Measurements from ENCODE around the gene CRTAC1.

CRTAC1 gene

GRCh38 chr10:97820096-97820704 lies 210.2 kb downstream of the CRTAC1 start:
- TF ChIP-seq, protein P1, sequence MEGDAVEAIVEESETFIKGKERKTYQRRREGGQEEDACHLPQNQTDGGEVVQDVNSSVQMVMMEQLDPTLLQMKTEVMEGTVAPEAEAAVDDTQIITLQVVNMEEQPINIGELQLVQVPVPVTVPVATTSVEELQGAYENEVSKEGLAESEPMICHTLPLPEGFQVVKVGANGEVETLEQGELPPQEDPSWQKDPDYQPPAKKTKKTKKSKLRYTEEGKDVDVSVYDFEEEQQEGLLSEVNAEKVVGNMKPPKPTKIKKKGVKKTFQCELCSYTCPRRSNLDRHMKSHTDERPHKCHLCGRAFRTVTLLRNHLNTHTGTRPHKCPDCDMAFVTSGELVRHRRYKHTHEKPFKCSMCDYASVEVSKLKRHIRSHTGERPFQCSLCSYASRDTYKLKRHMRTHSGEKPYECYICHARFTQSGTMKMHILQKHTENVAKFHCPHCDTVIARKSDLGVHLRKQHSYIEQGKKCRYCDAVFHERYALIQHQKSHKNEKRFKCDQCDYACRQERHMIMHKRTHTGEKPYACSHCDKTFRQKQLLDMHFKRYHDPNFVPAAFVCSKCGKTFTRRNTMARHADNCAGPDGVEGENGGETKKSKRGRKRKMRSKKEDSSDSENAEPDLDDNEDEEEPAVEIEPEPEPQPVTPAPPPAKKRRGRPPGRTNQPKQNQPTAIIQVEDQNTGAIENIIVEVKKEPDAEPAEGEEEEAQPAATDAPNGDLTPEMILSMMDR (conservative IDR thresholded peaks at IDR 0.05; ENCODE audit: control insufficient read depth, insufficient read depth, low read depth, low read length), result no peak
- no peak for DNase-seq (ENCODE audit: low read depth)
- no peak overlapping the region for H3K4me3 ChIP-seq (ENCODE audit: control insufficient read depth, low read depth, low read length)

- TF ChIP-seq, protein P1 (conservative IDR thresholded peaks at IDR 0.05; ENCODE audit: control insufficient read depth, insufficient read depth, low read depth, low read length), result no peak
- H3K4me3 ChIP-seq (ENCODE audit: control insufficient read depth, low read depth, low read length), result no peak overlapping the region
- no peak for DNase-seq (ENCODE audit: low read depth)
Measured at GRCh38 chr10:97818572-97818971, 211.8 kb downstream of the CRTAC1 start.

DNA sequence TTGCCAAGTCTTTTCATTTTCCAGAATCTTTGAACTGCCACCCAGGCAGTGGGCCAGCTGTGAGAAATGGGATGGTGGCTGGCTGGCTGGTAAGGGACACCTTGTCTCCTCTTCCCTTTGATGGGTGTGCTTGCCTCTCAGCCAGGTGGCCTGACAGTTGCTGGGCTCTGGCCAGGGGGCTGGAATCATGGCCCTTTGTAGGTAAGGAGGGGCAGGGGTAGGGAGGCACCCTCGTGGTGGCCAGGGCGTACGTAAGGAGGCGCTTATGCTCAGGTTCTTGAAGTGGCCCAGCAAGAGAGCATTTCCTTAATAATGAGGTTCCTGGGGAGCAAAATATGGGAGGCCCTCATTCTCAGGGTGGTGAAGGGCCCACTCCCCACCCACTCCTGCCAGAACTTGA lies 213.8 kb downstream of the CRTAC1 start:
- TF ChIP-seq, protein P1 (conservative IDR thresholded peaks at IDR 0.05; ENCODE audit: control insufficient read depth, insufficient read depth, low read depth, low read length), result no peak

More for the DNA sequence above, 213.8 kb downstream of the CRTAC1 start:
- H3K4me3 ChIP-seq (ENCODE audit: control insufficient read depth, low read depth, low read length), result no peak overlapping the region
- no peak for DNase-seq (ENCODE audit: low read depth)
